GM12892 (cell line): ENCODE measurements around the gene ZBTB16.

Experiments
- DNase-seq: peaks from one replicate; pipeline ENCODE4 v3.0.0; 2011; ENCODE audit not compliant: insufficient read length
- FAIRE-seq: peaks from 2 replicates; lab custom pipeline; 2011; peaks lifted over from hg19 to GRCh38; lab: Jason Lieb, UNC
- POLR2A ChIP-seq: IDR thresholded peaks from 2 replicates; pipeline ENCODE4 v1.6.1; 2011; ENCODE audit warnings: low read depth, low read length, control low read depth
- POLR2AphosphoS5 ChIP-seq: IDR thresholded peaks from 2 replicates; pipeline ENCODE4 v1.6.1; 2011; ENCODE audit warnings: low read depth, low read length, control low read depth
- TAF1 ChIP-seq: IDR thresholded peaks from 2 replicates; pipeline ENCODE4 v1.6.1; 2011; ENCODE audit warnings: low read depth, mild to moderate bottlenecking, control low read depth, low read length, borderline replicate concordance

Gene ZBTB16

GRCh38 chr11:114031246-114031966, 28.1 kb upstream of the ZBTB16 start:
- TF ChIP-seq POLR2A, result no peak
- DNase-seq (no peak), FAIRE-seq (no peak)

GRCh38 chr11:114031967-114032320, 27.6 kb upstream of the ZBTB16 start:
- no peak for FAIRE-seq
- no peak for DNase-seq
- TF ChIP-seq TAF1 (no peak), POLR2AphosphoS5 (no peak), POLR2A (no peak)

GRCh38 chr11:114033066-114033465, 26.4 kb upstream of the ZBTB16 start:
- no peak for TF ChIP-seq POLR2AphosphoS5
- TF ChIP-seq TAF1, result no peak
- TF ChIP-seq POLR2A, result no peak
- DNase-seq, result no peak
- FAIRE-seq, result no peak

DNA sequence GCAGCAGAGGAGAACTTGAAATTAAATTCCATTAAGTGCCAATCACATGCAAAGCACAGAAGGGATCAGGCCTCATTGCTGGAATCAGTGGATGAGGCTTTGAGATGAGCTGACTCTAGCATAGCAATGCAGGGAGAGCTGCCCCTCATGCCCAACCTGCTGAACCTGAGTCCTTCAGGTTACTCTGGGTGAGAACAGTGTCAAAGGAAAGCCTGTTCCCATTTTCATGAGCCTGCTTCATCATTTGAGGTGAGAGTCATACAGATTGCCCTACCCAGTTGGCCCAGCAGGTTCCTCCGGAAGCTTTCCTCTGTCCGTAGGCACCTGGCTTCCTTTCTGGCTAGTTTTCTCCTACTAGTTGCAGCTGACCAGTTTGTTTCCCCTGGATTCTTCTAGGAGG, 25.9 kb upstream of the ZBTB16 start:
- no peak for TF ChIP-seq POLR2AphosphoS5
- no peak for TF ChIP-seq TAF1
- no peak for TF ChIP-seq POLR2A
- FAIRE-seq (no peak), DNase-seq (no peak)

GRCh38 chr11:114034956-114035355, 24.6 kb upstream of the ZBTB16 start:
- FAIRE-seq (no peak), DNase-seq (no peak)
- no peak for TF ChIP-seq POLR2AphosphoS5
- no peak for TF ChIP-seq POLR2A
- TF ChIP-seq TAF1, result no peak

GRCh38 chr11:114036147-114036811, 23.2 kb upstream of the ZBTB16 start:
- DNase-seq, result no peak
- no peak for FAIRE-seq
- no peak for TF ChIP-seq POLR2AphosphoS5
- no peak for TF ChIP-seq POLR2A
- TF ChIP-seq TAF1, result no peak

DNA sequence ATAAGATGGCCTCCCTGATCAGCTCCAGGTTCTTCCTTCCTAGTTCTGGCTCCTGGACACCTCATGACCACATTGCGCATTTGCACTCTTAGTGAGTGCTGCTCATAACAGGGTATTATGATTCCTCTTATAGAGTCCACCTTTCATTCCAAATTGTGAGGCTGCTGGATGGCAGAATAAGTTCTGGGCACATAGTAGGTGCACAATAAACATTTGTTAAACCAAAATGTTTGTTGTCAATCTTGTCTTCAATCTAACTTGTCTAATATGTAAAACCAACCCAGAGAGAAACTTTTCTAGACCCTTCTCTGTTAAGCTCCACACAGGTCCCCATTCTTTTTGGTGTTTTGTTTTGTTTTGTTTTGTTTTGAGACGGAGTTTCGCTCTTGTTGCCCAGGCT, 22.6 kb upstream of the ZBTB16 start:
- TF ChIP-seq TAF1, result no peak
- TF ChIP-seq POLR2AphosphoS5, result no peak
- TF ChIP-seq POLR2A, result no peak
- no peak for DNase-seq
- FAIRE-seq, result no peak

- DNase-seq (no peak), FAIRE-seq (no peak)
- TF ChIP-seq POLR2AphosphoS5, result no peak
- no peak for TF ChIP-seq TAF1
- TF ChIP-seq POLR2A, result no peak
Observed at GRCh38 chr11:114039551-114039950, 20.0 kb upstream of the ZBTB16 start.

DNA sequence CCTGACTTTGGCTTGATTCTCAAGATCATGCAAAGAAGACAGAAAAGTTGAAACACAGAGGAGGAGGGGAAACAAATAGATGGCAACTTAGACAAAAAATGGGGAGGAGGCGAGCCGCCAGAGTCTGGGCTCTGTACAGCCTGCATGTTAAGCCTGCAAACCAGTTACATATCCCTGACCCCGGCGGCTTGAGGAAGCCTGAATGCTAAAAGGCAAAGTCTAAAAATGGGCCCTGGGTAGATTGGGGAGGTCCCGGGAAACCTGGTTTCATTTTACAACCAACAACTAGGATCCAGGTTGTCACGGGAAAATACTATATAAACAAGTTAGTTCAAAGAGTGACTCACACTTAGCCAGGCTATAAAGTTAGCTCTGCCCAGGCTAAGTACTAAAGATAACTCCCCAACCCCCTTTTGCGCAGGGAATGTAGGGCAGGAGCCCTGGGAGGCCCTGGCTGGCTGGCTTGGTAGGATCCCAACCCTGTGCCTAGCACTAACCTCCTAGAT, 18.8 kb upstream of the ZBTB16 start:
- TF ChIP-seq POLR2A (no peak), TAF1 (no peak), POLR2AphosphoS5 (no peak)
- no peak for FAIRE-seq

DNA sequence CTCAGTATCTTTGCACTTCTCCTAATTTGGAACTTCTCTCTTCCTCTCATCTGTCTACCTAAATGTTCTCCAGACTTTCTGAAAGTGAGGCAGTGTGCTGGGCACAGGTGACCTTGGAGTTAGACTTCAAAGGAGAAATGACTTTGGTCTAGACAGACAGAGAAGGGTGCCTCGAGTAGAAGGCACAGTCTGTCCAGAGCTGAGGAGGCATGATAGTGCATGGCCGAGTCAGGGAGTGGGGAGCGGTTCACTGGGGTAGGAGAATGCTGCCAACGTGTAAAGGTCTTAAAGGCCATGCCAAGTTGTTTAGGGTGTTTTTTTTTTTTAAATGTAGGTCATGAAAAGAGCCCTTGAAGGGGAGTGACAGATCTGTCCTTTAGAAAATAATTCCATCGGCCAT, 17.3 kb upstream of the ZBTB16 start:
- TF ChIP-seq POLR2A (no peak), POLR2AphosphoS5 (no peak)
- no peak for FAIRE-seq
- no peak for DNase-seq

More for the DNA sequence above, 18.8 kb upstream of the ZBTB16 start:
- no peak for DNase-seq

- TF ChIP-seq TAF1 (no peak), POLR2AphosphoS5 (no peak), POLR2A (no peak)
- FAIRE-seq (no peak), DNase-seq (no peak)
Observed at GRCh38 chr11:114044042-114044871, 15.3 kb upstream of the ZBTB16 start.

GRCh38 chr11:114047327-114047726, 12.2 kb upstream of the ZBTB16 start:
- no peak for TF ChIP-seq POLR2AphosphoS5
- no peak for TF ChIP-seq POLR2A
- TF ChIP-seq TAF1, result no peak
- FAIRE-seq, result no peak
- no peak for DNase-seq
